ENCODE results near the gene COMMD4.

COMMD4 gene

DNA sequence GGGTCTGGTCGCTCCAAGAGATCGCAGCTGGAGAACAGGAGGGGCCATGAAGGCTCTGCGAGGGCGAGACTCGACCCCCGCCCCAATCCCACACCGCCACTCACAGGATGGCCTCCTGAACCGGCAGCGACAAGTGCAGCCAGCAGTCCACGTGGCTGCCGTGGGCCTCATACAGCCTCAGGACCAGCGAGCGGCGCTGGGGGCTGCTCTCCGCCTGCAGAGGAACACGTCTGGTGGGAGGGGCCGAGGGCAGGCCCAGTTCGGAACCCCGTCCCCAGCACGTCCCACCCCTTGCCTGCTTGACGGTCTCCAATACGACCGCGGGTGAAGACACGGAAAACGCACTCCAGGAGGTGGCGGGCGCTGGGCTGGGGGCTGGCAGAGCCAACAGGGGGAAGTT is 20.1 kb downstream of the COMMD4 start:
- TF ChIP-seq, protein P1, sequence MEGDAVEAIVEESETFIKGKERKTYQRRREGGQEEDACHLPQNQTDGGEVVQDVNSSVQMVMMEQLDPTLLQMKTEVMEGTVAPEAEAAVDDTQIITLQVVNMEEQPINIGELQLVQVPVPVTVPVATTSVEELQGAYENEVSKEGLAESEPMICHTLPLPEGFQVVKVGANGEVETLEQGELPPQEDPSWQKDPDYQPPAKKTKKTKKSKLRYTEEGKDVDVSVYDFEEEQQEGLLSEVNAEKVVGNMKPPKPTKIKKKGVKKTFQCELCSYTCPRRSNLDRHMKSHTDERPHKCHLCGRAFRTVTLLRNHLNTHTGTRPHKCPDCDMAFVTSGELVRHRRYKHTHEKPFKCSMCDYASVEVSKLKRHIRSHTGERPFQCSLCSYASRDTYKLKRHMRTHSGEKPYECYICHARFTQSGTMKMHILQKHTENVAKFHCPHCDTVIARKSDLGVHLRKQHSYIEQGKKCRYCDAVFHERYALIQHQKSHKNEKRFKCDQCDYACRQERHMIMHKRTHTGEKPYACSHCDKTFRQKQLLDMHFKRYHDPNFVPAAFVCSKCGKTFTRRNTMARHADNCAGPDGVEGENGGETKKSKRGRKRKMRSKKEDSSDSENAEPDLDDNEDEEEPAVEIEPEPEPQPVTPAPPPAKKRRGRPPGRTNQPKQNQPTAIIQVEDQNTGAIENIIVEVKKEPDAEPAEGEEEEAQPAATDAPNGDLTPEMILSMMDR (IDR thresholded peaks at IDR 0.05; ENCODE audit: low read depth, low read length): no peak
- no peak overlapping the region for H3K4me3 ChIP-seq (ENCODE audit: low read depth, low read length)

DNA sequence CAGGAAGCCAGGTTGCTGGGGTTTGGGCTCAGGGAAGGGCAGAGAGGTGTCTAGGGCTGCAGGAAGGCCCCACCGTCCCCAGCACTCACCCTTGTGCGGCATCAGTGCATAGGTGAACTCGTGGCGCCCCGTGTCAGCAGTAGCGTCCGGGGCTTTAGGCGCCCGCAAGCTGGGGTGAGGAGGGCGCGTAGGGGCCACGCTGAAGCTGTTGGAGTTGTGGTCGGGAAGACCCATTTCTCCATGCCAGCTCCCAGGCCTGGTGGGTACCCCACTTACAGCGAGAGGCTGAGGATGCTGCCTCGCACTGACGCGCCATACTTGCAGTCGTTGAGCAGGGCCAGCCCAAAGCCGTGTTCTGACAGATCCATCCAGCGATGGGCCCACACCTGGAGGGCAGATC is 20.7 kb downstream of the COMMD4 start:
- TF ChIP-seq, protein P1 (IDR thresholded peaks at IDR 0.05; ENCODE audit: low read depth, low read length): no peak
- no peak overlapping the region for H3K4me3 ChIP-seq (ENCODE audit: low read depth, low read length)

DNA sequence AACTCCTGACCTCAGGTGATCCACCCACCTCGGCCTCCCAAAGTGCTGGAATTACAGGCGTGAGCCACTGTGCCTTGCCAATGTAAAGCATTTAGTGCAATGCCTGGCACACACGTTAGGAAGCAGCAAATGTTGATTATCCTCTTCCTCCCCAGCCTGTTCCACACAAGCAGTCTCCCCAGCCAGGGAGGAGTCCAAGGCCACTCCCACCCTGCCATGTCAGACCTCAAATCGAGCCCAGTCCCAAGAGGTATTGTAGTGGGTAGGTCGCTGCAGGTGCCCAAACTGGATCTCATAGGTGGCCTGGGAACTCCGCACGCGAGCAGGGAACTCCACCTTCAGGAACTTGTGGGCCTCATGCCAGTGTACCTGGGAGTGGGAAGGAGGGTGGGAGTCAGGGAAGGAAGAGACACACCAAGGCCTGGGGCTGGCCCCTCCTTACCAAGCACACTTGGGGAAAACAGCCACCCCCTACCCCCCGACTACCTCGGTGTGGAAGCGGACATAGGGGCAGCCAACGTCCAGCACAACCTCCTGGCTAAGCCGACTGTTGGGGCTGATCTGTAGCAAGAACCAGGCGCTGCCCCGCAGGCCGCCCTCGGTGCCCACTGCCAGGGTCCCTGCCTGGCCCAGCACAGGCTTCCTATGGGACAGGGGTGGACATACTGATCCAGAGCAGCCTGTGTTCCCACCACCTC is 22.3 kb downstream of the COMMD4 start:
- no peak overlapping the region for H3K4me3 ChIP-seq (ENCODE audit: low read depth, low read length)
- TF ChIP-seq, protein P1 (IDR thresholded peaks at IDR 0.05; ENCODE audit: low read depth, low read length): no peak

DNA sequence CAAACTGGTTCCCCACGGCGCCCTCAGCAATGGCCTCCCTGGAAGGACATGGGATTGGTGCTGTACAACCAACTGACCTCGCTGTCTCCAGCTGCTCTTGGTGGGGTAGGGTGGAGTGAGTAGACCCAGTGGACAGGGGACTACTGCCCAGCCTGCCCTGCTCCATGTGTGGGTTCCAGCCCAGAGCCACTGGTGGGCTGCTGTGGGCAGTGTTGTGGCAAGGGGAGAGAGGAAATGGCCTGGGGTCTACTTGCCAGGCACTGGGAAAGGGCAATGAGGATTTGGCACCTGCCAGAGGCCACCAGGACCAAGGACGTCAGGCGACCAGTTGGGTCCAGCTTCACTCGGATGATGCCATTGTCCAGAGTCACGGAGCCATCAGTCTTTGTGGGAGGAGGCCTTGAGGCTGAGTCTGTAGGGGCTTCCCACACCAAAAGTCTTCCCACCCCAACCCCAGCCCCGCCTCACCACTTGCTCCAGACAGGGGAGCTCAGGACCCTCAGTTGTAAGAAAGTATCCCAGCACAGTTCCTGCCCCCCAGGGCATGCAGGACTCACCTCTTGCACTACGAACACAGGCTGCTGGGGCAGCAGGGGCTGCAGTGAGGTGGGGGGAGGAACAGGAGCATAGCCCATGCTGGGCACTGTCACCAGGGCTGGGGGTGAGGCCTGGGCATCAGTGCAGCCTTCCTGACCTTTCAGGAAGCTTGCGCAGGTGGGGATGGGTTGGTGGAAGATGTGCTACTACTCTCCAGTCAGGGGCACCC is 23.1 kb downstream of the COMMD4 start:
- TF ChIP-seq, protein P1 (IDR thresholded peaks at IDR 0.05; ENCODE audit: low read depth, low read length): no peak
- no peak overlapping the region for H3K4me3 ChIP-seq (ENCODE audit: low read depth, low read length)

DNA sequence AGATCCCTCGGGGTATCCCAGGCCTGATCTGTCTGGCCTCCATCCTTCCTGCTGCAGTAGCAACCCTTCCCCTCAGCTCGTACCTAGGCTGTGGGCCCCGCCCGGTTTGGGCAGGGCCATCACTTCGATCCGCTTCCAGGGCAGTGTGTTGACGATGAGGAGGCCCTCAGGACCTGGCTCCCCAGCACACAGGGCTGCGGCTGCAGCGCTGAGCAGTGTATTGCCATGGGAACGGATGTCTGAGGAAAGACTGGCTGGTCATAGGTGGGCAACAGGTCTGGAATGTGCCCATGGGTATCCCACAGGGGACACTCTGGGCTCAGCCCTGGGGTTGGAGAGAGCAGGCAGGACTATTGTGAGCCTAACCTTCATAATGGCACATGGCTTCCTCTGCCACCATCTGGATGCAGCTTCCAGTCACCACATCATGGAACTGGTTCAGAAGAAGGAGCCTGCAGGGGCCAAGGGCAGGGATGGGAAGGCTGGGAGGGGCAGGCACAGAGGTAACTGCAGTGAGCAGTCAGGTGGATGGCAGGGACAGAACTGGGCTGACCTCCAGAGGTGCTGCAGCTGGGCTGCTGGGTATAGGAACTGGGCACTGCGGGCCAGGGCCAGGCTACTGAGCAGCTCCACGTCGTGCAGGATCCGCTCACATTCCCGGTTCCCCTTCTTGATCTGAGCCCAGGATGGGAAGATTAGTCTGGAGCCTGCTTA is 23.8 kb downstream of the COMMD4 start:
- no peak overlapping the region for H3K4me3 ChIP-seq (ENCODE audit: low read depth, low read length)
- TF ChIP-seq, protein P1 (IDR thresholded peaks at IDR 0.05; ENCODE audit: low read depth, low read length): no peak

DNA sequence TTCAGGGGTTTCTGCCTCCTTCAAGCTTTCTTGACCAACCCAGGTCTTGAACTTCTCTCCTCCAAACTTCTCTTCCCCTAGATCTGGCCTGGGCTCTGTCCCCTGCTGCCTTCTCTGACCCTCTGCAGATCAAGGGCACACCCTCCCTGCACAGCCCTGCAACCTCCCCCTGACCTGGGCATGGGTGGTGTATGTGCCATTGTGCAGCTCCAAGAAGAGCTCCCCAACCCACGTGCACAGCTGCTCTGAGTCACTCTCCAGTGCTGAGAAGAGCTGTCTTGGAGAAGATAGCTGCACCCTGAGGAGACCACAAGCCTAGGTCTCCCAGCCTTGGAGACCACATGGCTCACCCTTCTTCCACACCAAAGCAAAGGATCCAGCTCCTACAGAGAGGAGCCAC is 24.5 kb downstream of the COMMD4 start:
- H3K4me3 ChIP-seq (ENCODE audit: low read depth, low read length): no peak overlapping the region
- TF ChIP-seq, protein P1 (IDR thresholded peaks at IDR 0.05; ENCODE audit: low read depth, low read length): no peak

DNA sequence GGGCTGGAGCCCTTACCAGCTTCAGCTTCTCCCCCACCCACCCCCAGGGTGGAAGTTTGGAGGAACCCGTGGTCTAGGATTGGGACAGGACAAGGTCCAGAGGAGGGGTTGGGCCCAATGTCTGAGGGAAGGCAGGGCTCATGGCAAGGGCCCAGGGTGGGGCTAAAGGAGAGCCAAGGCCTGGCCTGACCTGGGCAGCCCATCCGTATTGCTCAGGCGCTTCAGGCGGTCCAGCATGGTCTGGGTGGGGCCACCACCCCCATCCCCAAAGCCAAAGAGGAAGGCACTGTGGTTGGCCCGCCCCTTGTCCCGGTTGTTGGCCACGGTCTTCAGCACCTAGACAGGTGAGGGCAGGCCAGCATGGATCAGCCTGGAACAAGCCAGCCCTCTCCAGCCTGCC is 25.0 kb downstream of the COMMD4 start:
- TF ChIP-seq, protein P1 (IDR thresholded peaks at IDR 0.05; ENCODE audit: low read depth, low read length): no peak

More for the DNA sequence above, 25.0 kb downstream of the COMMD4 start:
- no peak overlapping the region for H3K4me3 ChIP-seq (ENCODE audit: low read depth, low read length)
